Thymus (tissue), 11 donors: Measurements from ENCODE around the gene PRG3. TPM values are rescaled to one million over a fixed set of nuclear protein-coding genes. Genes with fewer than 3 reads are reported as not detected.
"Not testable (repeated sequence)": the region's sequence is repeated elsewhere in the genome, so short reads cannot be mapped to it uniquely, and the experiment has no call there.

Experiments used
- DNase-seq, 9 donors: peaks; one replicate each; pipeline ENCODE4 v3.0.0-alpha.2; 2013; ENCODE audit warnings: low spot score in 9 of 9, low read depth in 6 of 9, missing footprints in 1 of 9
- H3K27ac ChIP-seq, 2 donors: one replicate each; pipeline ENCODE4 v1.5.1; 2013; ENCODE audit warnings: control low read depth in 1 of 2, low read depth in 1 of 2, low read length in 1 of 2, mild to moderate bottlenecking in 1 of 2, moderate library complexity in 1 of 2
- H3K27me3 ChIP-seq, 2 donors: one replicate each; pipeline ENCODE4 v1.5.1; 2013; ENCODE audit warnings: low read length in 1 of 2; ENCODE audit not compliant: control insufficient read depth in 2 of 2, insufficient read depth in 1 of 2
- H3K36me3 ChIP-seq, 2 donors: one replicate each; pipeline ENCODE4 v1.5.1; 2013; ENCODE audit warnings: low read length in 1 of 2, mild to moderate bottlenecking in 1 of 2, moderate library complexity in 1 of 2; ENCODE audit not compliant: control insufficient read depth in 2 of 2, insufficient read depth in 2 of 2
- H3K4me1 ChIP-seq, 2 donors: one replicate each; pipeline ENCODE4 v1.5.1; 2013; ENCODE audit warnings: low read length in 2 of 2; ENCODE audit not compliant: control insufficient read depth in 2 of 2, insufficient read depth in 2 of 2
- H3K4me3 ChIP-seq, 2 donors: one replicate each; pipeline ENCODE4 v1.5.1; 2013; ENCODE audit warnings: low read length in 2 of 2, control low read depth in 1 of 2, mild to moderate bottlenecking in 1 of 2
- H3K9me3 ChIP-seq, 2 donors: one replicate each; pipeline ENCODE4 v1.5.1; 2013; ENCODE audit warnings: low read length in 1 of 2, mild to moderate bottlenecking in 1 of 2; ENCODE audit not compliant: control insufficient read depth in 2 of 2, insufficient read depth in 1 of 2
- WGBS: extraction: QIAGEN DNeasy Blood & Tissue Kit; methylation state at CpG from one replicate; pipeline ENCODE4 v1.1.7; 2013; 5-methylcytosine and 5-hydroxymethylcytosine counted together
- polyA plus RNA-seq: library from polyadenylated mRNA; stranded (reverse); fragments of 200-250 nt; gene quantifications from one replicate; pipeline ENCODE4 v1.2.3, GENCODE V29; 2013
- total RNA-seq: library from RNA; stranded (reverse); fragments of 120-200 nt; gene quantifications from one replicate; pipeline ENCODE4 v1.2.4, GENCODE V29; 2013
- donor health status: healthy.

The PRG3 gene
- total and polyA plus RNA-seq, 2 donors, result 2.5 to 83.9 TPM

GRCh38 chr11:57405271-57405860 lies 24.4 kb upstream of the PRG3 start:
- no peaks in the 10 kb centered on the region for H3K4me1 ChIP-seq
- no peak overlapping the region for H3K4me3 ChIP-seq
- H3K27ac ChIP-seq, result no peak overlapping the region
- WGBS, result 95% methylated on average over 4 of the region's 4 CpGs
- no peaks in the 10 kb centered on the region for H3K27me3 ChIP-seq
- no peaks in the 10 kb centered on the region for H3K9me3 ChIP-seq
- DNase-seq, result no peak
- H3K36me3 ChIP-seq, result peaks cover 44 to 50% of the 10 kb centered on the region in 2 donors

- no peaks in the 10 kb centered on the region for H3K4me1 ChIP-seq
- H3K36me3 ChIP-seq, result peaks cover 28 to 34% of the 10 kb centered on the region in 2 donors
- WGBS, result 96% methylated on average over 2 of the region's 2 CpGs
- no peaks in the 10 kb centered on the region for H3K9me3 ChIP-seq
- no peak overlapping the region for H3K27ac ChIP-seq
- no peaks in the 10 kb centered on the region for H3K27me3 ChIP-seq
- no peak overlapping the region for H3K4me3 ChIP-seq
- DNase-seq, result no peak
Observed at GRCh38 chr11:57403802-57404147, 22.8 kb upstream of the PRG3 start.

GRCh38 chr11:57403003-57403801 lies 22.3 kb upstream of the PRG3 start:
- 96% methylated on average over 6 of the region's 6 CpGs for WGBS
- H3K9me3 ChIP-seq, H3K27me3 ChIP-seq, H3K4me1 ChIP-seq, H3K4me3 ChIP-seq, H3K27ac ChIP-seq, DNase-seq: not testable (repeated sequence)
- peaks cover 22 to 28% of the 10 kb centered on the region in 2 donors for H3K36me3 ChIP-seq

GRCh38 chr11:57402188-57403002 lies 21.4 kb upstream of the PRG3 start:
- DNase-seq, result no peak
- WGBS, result 88% methylated on average over 6 of the region's 6 CpGs
- no peaks in the 10 kb centered on the region for H3K27me3 ChIP-seq

GRCh38 chr11:57399972-57400578 lies 19.1 kb upstream of the PRG3 start:
- H3K27ac ChIP-seq, result no peak overlapping the region
- no peaks in the 10 kb centered on the region for H3K27me3 ChIP-seq
- peaks cover 0 to under 1% of the 10 kb centered on the region in 2 donors for H3K36me3 ChIP-seq
- DNase-seq, result no peak
- no peaks in the 10 kb centered on the region for H3K9me3 ChIP-seq
- H3K4me1 ChIP-seq, result no peaks in the 10 kb centered on the region
- 97% methylated on average over 4 of the region's 4 CpGs for WGBS
- H3K4me3 ChIP-seq, result no peak overlapping the region

More at GRCh38 chr11:57402188-57403002, 21.4 kb upstream of the PRG3 start:
- Histone ChIP-seq H3K9me3 (no peaks in the 10 kb centered on the region), H3K4me3 (no peak overlapping the region), H3K27ac (no peak overlapping the region), H3K36me3 (peaks cover 14 to 20% of the 10 kb centered on the region in 2 donors), H3K4me1 (no peaks in the 10 kb centered on the region)

- Histone ChIP-seq H3K27me3 (no peaks in the 10 kb centered on the region), H3K36me3 (no peaks in the 10 kb centered on the region), H3K9me3 (no peaks in the 10 kb centered on the region), H3K27ac (no peak overlapping the region), H3K4me3 (no peak overlapping the region), H3K4me1 (no peaks in the 10 kb centered on the region)
- DNase-seq, result no peak
- WGBS, result 98% methylated on average over 5 of the region's 5 CpGs
Observed at GRCh38 chr11:57399221-57399620, 18.3 kb upstream of the PRG3 start.

- 92% methylated on average over 4 of the region's 4 CpGs for WGBS
- H3K27ac ChIP-seq, result no peak overlapping the region
- no peak for DNase-seq
Observed at GRCh38 chr11:57397394-57397990, 16.5 kb upstream of the PRG3 start.

GRCh38 chr11:57396744-57397143 lies 15.8 kb upstream of the PRG3 start:
- Histone ChIP-seq H3K36me3 (no peaks in the 10 kb centered on the region), H3K4me3 (no peak overlapping the region), H3K9me3 (no peaks in the 10 kb centered on the region), H3K4me1 (no peaks in the 10 kb centered on the region), H3K27me3 (no peaks in the 10 kb centered on the region), H3K27ac (no peak overlapping the region)
- WGBS, result 89% methylated on average over 2 of the region's 2 CpGs
- no peak for DNase-seq

More at GRCh38 chr11:57397394-57397990, 16.5 kb upstream of the PRG3 start:
- Histone ChIP-seq H3K4me3 (no peak overlapping the region), H3K27me3 (no peaks in the 10 kb centered on the region), H3K36me3 (no peaks in the 10 kb centered on the region), H3K9me3 (no peaks in the 10 kb centered on the region), H3K4me1 (no peaks in the 10 kb centered on the region)
